DMS153 treated with DMSO at 0.1 percent for 48 hours (cell line): ENCODE measurements around the gene GPR32.
"Not testable (repeated sequence)": the region's sequence is repeated elsewhere in the genome, so short reads cannot be mapped to it uniquely, and the experiment has no call there.

ENCODE experiments used
- DNase-seq: peaks from one replicate; lab custom pipeline; 2025; ENCODE audit not compliant: unreplicated experiment; lab: John Stamatoyannopoulos, UW

GPR32 gene, protein sequence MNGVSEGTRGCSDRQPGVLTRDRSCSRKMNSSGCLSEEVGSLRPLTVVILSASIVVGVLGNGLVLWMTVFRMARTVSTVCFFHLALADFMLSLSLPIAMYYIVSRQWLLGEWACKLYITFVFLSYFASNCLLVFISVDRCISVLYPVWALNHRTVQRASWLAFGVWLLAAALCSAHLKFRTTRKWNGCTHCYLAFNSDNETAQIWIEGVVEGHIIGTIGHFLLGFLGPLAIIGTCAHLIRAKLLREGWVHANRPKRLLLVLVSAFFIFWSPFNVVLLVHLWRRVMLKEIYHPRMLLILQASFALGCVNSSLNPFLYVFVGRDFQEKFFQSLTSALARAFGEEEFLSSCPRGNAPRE

DNA sequence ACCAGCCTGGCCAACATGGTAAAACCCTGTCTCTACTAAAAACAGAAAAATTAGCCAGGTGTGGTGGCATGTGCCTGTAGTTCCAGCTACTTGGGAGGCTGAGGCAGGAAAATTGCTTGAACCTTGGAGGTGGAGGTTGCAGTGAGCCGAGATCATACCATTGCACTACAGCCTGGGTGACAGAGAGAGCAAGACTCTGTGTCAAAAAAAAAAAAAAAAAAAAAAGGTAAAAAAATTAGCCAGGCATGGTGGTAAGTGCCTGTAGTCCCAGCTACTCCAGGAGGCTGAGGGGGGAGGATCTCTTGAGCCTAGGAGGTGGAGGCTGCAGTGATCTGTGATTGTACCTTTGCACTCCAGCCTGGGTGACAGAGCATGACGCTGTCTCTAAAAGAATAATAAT lies at the start of gene GPR32:
Gene GPR32 (plus strand): TSS at position 301 of the 400 bp plus-strand sequence. CDS start 137 bp downstream, outside the sequence.
- DNase-seq: not testable (repeated sequence)

DNA sequence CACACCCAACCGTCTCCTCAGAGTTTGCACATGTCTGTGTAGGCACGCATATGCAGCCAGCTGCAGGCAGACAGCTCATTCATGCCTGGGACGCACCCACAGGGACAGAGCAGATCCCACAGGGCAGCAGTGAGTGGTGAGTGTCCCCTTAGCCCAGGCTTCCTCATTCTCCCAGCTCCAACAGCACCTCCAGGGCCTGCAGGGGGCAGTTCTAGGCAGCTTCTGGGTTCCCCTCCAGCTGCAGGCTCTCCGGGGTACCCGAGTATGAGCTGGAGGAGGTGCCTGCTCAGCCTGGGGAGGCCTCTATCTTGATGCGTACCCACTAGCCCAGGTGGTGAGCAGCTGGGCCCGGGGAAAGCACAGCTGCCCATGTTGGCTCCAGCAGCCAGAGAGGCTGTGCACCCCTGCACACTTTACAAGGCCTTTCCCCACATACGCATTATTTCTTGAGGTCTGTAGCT lies 49.3 kb upstream of the GPR32 start:
- no peak for DNase-seq

DNA sequence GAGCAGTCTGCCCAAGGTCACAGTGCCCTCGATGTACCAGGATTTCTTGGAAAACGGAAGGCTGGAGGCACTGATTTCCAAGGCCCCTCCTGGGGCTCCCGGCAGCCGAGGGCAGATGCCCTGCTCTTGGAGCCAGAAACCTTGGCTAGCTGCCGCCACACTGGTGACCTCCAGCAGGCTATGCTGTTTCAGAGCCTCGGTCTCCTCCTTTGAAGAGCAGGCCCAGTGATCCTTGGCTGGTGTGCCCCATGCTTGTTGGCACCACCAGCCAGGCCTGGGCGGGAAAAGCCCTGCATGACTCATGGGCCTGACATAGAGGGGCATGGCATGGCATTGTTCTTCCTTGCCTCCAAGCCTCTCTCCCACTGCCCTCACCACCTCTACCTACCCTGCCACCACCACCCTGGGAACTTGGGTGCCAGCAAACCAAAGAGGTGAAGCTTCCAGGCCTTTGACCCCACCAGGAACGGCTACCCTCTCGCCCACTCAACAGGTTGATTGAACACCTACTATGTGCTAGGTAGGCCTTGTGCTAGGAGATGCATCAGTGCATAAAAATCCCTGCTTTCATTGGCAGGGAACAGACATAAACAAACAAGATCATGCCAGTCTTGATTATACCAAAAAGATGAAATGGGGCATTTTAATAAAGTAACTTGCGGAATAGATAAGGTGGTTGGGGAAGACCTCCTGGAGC lies 48.7 kb upstream of the GPR32 start:
- no peak for DNase-seq

DNA sequence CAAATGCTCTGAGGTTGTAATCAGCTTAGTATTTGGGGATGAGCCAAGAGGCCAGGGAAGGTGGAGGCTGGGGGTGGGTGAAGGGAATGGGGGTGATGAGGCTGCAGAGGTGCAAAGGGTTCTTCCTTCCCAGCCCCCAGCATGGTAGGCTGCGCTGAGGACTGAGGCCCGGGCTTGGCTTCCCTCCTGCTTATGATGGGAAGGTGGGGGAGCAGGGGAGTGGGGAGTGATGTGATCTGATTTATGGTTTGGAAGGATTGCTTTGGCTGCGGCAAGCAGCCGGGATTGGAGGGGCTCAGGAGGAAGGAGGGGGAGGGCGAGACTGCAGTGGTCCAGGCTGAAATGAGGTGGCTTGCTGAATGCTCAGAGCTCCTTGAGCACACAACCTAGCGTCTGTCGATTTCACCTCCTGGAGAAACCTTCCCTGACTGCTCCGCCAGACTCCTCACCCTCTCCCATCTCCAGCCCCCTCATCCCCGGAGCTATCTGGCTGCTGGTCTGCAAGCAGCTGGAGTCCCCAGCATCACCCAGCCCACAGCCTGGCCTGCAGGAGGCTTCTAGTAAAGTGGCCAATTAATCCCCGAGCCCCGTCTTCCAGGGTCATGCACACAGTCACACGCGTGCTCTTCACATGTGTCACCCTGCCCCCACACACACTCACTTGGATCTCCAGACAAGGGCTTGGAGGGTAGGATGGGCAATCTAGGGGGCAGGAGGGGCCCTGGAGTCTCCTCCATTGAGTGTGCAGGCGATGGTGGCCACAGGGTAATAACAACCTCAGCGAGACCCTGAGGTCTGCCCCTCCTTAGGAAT lies 47.9 kb upstream of the GPR32 start:
- no peak for DNase-seq

DNA sequence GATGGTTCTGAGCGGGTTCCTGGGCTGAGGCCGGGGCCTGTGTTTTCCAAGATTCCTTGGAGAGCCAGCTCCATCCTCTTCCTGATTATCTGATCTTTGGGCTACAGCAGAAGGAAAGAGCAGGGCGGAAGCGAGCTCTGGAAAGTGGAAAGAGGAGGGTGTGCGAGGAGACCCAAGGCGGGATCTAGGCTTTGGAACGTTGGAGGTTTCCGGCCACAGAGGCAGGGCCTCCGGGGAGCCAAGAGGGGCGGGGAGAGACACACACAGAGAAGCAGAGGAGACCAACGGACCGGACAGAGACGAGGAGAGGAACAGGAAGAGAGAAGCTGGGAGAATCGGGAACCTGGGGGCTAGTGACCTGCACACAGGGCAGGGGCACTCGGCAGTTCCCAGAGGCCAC lies 47.2 kb upstream of the GPR32 start, which contains the start of gene CLEC11A:
Gene CLEC11A (plus strand): TSS at position 296 of the 400 bp plus-strand sequence. CDS start 162 bp downstream, outside the sequence.
- no peak for DNase-seq

DNA sequence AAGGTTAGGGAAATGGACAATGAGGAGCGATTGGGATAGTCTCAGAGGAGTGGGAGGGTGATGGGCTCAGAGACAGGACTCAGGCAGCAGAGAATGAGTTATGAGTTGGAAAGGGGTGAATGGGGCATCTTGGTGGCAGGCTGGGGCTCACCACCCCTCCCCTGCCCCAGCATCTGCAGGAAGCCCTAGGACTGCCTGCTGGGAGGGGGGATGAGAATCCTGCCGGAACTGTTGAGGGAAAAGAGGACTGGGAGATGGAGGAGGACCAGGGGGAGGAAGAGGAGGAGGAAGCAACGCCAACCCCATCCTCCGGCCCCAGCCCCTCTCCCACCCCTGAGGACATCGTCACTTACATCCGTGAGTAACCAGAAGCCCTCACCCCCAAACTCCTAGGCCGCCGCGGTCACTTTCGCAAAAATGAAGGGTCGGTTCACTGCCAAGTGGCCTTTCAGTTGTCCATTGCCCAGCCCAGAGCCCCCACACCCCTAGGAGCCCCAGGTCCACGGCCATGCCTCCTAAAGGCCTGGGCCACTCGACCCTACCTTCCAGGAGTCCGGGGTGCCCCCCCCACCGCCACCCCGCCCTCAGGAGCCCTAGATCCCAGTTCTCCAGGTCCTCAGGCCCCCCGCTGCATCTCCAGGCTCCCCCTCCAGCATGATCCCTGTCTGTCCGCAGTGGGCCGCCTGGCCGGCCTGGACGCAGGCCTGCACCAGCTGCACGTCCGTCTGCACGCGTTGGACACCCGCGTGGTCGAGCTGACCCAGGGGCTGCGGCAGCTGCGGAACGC lies 46.3 kb upstream of the GPR32 start:
- no peak for DNase-seq

DNA sequence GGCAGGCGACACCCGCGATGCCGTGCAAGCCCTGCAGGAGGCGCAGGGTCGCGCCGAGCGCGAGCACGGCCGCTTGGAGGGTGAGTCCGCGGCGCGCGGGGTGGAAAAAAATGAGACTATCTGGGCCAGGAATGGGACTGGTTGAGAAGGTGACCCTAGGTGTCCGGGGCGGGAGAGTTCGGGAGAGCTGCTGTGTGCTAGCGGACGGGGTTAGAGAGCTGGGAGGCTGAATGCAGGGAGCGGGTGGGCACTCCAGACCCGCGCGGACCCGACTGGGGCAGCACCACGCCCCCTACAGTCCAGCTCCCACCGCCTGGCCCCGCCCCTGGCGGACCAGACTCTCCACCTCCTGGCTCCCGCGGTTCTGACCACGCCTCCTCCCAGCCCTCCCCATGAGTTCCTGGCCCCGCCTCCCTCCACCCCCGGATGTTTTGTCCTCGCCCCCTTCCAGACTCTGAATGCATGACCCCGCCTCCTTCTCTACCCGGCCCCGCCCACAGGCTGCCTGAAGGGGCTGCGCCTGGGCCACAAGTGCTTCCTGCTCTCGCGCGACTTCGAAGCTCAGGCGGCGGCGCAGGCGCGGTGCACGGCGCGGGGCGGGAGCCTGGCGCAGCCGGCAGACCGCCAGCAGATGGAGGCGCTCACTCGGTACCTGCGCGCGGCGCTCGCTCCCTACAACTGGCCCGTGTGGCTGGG lies 45.6 kb upstream of the GPR32 start:
- no peak for DNase-seq

DNA sequence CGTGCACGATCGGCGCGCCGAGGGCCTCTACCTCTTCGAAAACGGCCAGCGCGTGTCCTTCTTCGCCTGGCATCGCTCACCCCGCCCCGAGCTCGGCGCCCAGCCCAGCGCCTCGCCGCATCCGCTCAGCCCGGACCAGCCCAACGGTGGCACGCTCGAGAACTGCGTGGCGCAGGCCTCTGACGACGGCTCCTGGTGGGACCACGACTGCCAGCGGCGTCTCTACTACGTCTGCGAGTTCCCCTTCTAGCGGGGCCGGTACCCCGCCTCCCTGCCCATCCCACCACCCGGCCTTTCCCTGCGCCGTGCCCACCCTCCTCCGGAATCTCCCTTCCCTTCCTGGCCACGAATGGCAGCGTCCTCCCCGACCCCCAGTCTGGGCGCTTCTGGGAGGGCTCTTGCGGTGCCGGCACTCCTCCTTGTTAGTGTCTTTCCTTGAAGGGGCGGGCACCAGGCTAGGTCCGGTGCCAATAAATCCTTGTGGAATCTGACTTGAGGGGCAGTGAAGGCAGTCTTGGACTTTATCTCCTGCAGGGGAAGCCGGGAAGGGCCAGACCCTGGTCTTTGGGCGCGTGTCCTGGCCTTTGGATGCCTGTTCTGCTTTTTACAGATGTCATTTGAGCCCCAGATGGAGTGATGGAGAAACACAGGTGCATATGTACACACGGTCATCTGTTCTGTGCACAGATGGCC lies 44.9 kb upstream of the GPR32 start:
- no peak for DNase-seq

DNA sequence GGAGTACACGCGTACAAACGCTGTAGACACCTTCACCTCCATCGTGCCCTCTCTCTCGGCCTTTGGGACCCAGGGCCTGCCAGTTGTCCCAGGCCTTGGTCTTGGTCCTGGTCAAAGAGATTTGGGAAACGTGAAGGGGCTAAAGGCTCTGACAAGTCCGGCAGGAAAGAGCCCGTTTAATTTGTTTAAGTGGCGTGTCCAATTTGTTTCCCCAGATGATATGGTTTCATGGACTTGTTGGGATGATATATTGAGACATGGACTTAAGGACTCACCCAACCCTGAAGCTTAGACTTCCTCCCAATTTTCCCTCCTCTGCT lies 44.4 kb upstream of the GPR32 start:
- no peak for DNase-seq

DNA sequence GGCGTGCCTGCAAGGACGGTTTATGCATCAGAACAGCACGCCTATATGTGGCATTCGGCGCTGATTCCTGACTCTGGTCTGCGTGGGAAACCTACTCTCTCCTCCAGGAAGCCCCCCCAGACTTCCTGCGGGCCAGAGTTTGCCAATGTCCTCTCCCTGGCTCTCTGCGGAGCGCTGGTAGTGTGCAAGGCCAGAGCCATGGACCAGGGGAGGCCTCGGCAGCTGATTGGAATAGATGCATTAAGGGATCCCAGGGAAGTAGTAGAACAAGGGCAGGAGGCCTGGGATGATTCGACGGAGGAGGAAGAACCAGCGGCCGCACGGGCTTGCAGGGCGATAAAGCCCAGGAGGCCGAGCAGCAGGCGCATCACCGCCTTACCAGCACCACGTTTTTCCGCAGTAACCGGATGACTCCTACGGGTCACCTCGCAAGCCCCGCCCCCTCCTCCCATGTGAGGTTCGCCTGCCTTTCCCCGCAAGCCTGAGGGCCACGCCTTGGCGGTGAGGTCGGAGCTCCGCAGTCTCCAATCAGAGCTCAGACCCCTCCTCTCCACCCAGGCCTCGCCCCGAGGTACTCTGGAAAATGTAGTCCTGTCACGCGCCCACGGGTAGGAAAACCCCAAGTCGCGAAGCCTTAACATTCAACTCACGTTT lies 42.1 kb upstream of the GPR32 start:
- no peak for DNase-seq

DNA sequence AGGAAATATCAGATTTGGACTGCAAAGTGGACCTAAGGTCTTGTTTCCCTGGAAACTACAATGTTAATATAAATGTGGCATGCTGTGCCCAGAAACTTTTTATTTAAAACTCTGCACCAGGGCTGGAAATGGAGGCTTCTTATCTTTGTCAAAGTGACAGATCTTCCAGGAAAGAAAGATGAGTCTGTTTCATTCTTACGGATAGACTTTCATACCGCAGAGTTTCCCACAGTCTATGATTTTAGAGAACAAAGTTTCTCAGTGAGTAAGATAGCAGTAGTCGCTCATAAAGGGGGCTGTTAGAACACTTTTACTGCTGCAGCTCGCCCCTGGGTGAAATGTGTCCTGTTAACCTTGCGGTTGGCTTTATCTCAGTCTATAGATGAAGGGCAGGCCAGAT lies 40.4 kb upstream of the GPR32 start:
- DNase-seq: no peak

DNA sequence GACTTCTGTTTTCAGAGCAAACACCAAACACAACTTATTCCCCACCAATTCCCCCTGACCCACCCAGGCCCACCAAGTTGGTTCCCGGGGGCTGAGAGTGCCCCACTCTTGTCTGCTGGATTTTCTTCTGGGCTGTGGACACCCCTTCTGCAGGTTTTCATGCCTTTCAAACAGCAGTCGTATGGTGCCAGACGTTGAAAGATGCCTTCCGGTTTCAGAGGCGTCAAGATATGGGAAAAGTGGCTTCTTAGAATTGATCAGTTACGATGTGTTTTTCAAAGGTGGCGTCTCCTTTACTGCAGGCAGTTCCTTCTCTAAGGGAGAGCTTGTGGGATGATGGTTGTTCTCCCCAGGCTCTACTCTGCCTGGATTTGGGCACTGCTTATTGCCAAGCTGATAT lies 34.4 kb upstream of the GPR32 start:
- no peak for DNase-seq

DNA sequence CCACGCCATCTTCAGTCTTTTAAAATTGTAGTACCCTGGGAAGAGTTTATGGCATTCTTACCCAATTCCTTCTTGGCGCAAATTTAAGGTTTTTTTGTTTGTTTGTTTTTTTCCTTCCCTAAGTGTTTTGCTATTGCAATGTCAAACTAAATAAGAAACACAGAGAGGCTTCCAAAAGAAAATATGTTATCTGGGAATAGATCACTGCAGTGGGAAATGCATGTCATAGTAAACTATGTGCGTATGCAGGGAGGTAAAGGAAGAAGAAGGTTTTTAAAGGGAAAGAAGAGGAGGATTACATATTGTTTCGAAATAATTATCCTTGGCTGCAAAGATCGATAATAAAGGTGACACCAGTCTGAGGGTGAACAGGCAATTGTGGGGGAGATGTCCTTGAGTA lies 33.9 kb upstream of the GPR32 start:
- DNase-seq: no peak

DNA sequence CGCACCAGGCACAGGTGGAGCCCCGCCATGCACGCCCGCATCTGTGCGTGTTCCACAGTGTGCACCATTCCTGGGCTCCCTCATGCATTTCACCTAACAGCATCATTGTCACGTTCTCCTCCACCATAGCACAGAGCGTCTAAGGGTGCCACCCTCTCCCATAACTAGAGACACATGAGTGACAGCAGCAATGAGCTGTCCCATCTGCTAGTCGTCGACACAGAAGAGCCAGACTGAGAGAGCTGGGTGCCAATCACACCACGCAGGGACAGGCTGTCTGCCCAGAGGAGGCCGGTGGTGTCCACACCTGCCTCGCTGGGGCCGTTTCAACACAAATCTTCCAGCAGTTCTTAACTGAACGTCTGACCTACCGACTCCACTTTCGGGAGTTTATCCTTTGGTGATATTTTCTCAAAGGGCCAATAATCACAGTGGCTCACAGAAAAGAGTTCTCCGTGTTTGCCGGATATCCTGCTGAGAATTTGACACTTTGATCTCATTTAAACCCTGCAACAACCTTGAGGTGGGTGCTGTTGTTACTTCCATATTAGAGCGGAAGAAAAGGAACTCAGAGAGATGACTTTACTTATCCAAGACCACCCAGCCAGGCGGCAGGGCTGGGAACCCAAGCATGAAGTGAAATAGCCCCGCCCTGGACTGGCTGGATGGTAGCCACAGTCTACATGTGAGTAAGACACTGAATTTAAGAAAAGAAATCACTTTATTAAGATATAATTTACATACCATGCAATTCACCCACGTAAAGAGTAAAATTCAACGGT lies 30.9 kb upstream of the GPR32 start:
- no peak for DNase-seq

DNA sequence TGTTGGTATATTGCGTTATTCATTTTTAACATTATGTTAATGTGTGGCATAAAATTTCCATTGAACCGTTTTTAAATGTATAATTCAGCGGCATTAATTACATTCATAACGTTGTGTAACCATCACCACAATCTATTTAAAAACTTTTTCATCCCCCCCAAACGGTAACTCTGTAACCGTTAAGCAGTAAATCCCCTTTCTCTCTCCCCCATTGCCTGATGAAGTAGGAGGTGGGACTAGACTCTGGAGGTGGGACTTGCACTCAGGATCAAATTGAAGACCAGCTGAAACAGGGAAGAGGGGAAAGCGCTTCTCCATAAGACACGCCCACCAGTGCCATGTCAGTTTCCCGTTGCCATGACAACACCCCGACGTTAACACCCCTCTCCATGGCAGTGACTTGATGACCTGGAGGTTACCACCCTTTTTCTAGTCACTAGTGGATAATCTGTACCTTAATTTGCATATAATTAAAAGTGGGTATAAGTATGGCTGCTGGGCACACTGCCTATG lies 30.3 kb upstream of the GPR32 start:
- no peak for DNase-seq

DNA sequence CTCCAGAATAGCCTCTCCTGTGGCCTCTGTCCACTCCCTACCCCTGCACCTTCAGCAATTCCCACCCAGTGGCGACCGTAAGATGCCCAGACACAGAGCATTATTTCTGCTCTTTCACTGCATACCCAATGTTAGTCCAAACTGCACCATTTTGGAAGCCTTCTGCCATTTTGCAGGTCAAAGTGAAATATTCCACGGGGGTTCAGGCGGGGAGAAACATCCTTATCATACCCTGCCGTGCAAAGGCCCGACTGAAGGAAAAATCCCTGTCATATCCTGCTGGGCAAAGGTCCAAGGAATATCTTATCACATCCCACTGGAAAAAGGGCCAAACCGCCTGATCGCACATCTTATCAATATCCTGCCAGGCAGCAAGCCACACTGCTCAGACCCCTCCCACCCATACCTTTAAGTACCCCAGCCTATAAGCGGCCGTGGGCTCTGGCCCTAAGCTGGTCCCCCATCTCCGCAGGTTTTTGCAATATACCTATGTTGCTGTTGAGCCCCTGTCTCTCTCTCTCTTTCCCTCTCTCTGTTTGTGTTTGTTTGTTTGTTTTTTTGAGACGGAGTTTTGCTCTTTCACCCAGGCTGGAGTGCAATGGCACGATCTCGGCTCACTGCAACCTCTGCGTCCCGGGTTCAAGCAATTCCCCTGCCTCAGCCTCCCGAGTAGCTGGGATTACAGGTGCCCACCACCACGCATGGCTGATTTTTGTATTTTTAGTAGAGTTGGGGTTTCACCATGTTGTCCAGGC lies 28.9 kb upstream of the GPR32 start:
- no peak for DNase-seq

DNA sequence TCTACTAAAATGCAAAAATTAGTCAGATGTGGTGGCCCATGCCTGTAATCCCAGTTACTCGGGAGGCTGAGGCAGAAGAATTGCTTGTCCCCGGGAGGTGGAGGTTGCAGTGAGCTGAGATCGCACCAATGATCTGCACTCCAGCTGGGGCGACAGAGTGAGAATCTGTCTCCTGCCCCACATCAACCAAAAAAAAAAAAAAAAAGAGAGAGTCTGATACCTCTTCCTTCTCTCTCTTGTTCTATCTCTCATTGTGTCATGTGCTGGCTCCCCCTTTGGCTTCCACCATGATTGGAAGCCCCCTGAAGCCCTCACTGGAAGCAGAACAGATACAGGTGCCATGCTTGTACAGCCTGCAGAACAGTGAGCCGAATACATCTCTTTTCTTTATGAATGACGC lies 26.7 kb upstream of the GPR32 start:
- DNase-seq: no peak

DNA sequence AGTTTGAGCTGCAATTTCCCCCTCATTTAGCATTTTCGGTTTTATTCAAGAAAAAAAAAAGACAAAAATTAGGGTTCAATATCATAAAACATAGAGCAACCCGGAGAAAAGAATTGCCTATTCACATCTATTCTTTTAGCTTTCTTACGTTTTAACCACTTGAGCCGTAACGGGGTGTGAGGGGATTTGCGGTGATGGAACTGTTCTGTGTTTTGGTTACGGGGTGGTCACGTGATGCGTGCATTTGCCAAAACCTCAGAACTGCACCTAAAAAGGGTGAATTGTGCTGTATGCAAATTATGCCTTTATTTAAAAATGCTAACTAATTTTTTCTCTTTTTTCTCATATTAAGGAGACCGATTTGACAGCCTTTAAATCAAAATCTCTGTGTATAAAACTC lies 25.0 kb upstream of the GPR32 start:
- DNase-seq: no peak
